Activated T-cell treated with anti-CD3 and anti-CD28 coated beads, Interleukin-2, amount 50 U/mL, for 72 hours (primary cell): Measurements from ENCODE around the gene GPR26. TPM values are rescaled to one million over a fixed set of nuclear protein-coding genes. Genes with fewer than 3 reads are reported as not detected.
"Not testable (repeated sequence)": the region's sequence is repeated elsewhere in the genome, so short reads cannot be mapped to it uniquely, and the experiment has no call there.

ENCODE experiments used
- ATAC-seq, 2 donors: fragments of 150-1000 bp; cut with Tn5 transposase; replicated peaks in 1 of 2; 2 replicates each; pipeline ENCODE4 v1.10.0; 2021; ENCODE audit warnings: moderate library complexity in 2 of 2, mild to moderate bottlenecking in 1 of 2
- DNase-seq, 2 donors: peaks; one replicate each; pipeline ENCODE4 v3.0.0; 2021 to 2022; ENCODE audit warnings: mixed read lengths in 1 of 2
- H3K27ac Mint-ChIP-seq: one replicate; pipeline ENCODE4 v1.8.0; 2022; ENCODE audit warnings: mild to moderate bottlenecking, moderate library complexity, mixed read lengths
- H3K27me3 Mint-ChIP-seq: one replicate; pipeline ENCODE4 v1.8.0; 2022; ENCODE audit warnings: low read depth, mixed read lengths
- H3K36me3 Mint-ChIP-seq, 2 donors: one replicate each; pipeline ENCODE4 v1.8.0; 2022; ENCODE audit warnings: mixed read lengths in 2 of 2, mild to moderate bottlenecking in 1 of 2; ENCODE audit not compliant: insufficient read depth in 2 of 2
- H3K4me1 Mint-ChIP-seq: one replicate; pipeline ENCODE4 v1.8.0; 2022; ENCODE audit warnings: low read depth, mixed read lengths
- H3K4me3 Mint-ChIP-seq, 2 donors: one replicate each; pipeline ENCODE4 v1.8.0; 2022; ENCODE audit warnings: mild to moderate bottlenecking in 2 of 2, mixed read lengths in 2 of 2, moderate library complexity in 2 of 2
- H3K9me3 Mint-ChIP-seq, 2 donors: one replicate each; pipeline ENCODE4 v1.8.0; 2022; ENCODE audit warnings: mixed read lengths in 2 of 2
- total RNA-seq, 2 donors: library from RNA; stranded (reverse); gene quantifications; one replicate each; pipeline ENCODE4 v1.2.3, GENCODE V29; 2022

GPR26 gene
- total RNA-seq, 2 donors from 2014 or later = not detected

- no peaks in the 10 kb centered on the region for H3K4me1 Mint-ChIP-seq
- no peaks in the 10 kb centered on the region for H3K36me3 Mint-ChIP-seq
- no peak overlapping the region for H3K4me3 Mint-ChIP-seq
- no peak for DNase-seq
- no peaks in the 10 kb centered on the region for H3K9me3 Mint-ChIP-seq
- no peak for ATAC-seq
- no peak overlapping the region for H3K27ac Mint-ChIP-seq
- H3K27me3 Mint-ChIP-seq = no peaks in the 10 kb centered on the region
These were observed 63.4 kb downstream of the GPR26 start for GRCh38 chr10:123729523-123729922.

- H3K4me3 Mint-ChIP-seq, H3K36me3 Mint-ChIP-seq, DNase-seq, H3K9me3 Mint-ChIP-seq, H3K27ac Mint-ChIP-seq, H3K27me3 Mint-ChIP-seq, ATAC-seq, H3K4me1 Mint-ChIP-seq: not testable (repeated sequence)
These were observed 70.8 kb downstream of the GPR26 start for GRCh38 chr10:123736917-123737316.

- H3K4me1 Mint-ChIP-seq = no peaks in the 10 kb centered on the region
- H3K27ac Mint-ChIP-seq = no peak overlapping the region
These were observed 75.0 kb downstream of the GPR26 start for GRCh38 chr10:123741146-123741545.

GRCh38 chr10:123741711-123742110, 75.6 kb downstream of the GPR26 start:
- no peaks in the 10 kb centered on the region for H3K4me1 Mint-ChIP-seq
- peaks cover 0 to 2% of the 10 kb centered on the region in 2 donors for H3K9me3 Mint-ChIP-seq
- no peak overlapping the region for H3K27ac Mint-ChIP-seq
- peaks cover 13% of the 10 kb centered on the region for H3K27me3 Mint-ChIP-seq
- ATAC-seq = no peak
- H3K36me3 Mint-ChIP-seq = no peaks in the 10 kb centered on the region
- no peak for DNase-seq
- H3K4me3 Mint-ChIP-seq = no peak overlapping the region

More at GRCh38 chr10:123741146-123741545, 75.0 kb downstream of the GPR26 start:
- ATAC-seq (no peak), DNase-seq (no peak)
- Mint-ChIP-seq H3K4me3 (no peak overlapping the region), H3K27me3 (peaks cover 13% of the 10 kb centered on the region), H3K36me3 (no peaks in the 10 kb centered on the region), H3K9me3 (peaks cover 0 to 2% of the 10 kb centered on the region in 2 donors)

- no peak overlapping the region for H3K27ac Mint-ChIP-seq
- DNase-seq = no peak
- H3K4me1 Mint-ChIP-seq = no peaks in the 10 kb centered on the region
- H3K36me3 Mint-ChIP-seq = no peaks in the 10 kb centered on the region
- no peak overlapping the region for H3K4me3 Mint-ChIP-seq
- H3K27me3 Mint-ChIP-seq = peaks cover 13% of the 10 kb centered on the region
- ATAC-seq = no peak
- peaks cover 0 to 2% of the 10 kb centered on the region in 2 donors for H3K9me3 Mint-ChIP-seq
These were observed 76.7 kb downstream of the GPR26 start for GRCh38 chr10:123742751-123743440.

GRCh38 chr10:123743441-123744223, 77.5 kb downstream of the GPR26 start:
- H3K4me1 Mint-ChIP-seq = no peaks in the 10 kb centered on the region
- no peak overlapping the region for H3K4me3 Mint-ChIP-seq
- H3K27ac Mint-ChIP-seq = no peak overlapping the region
- DNase-seq (no peak), ATAC-seq (no peak)
- H3K9me3 Mint-ChIP-seq = no peaks in the 10 kb centered on the region
- H3K36me3 Mint-ChIP-seq = no peaks in the 10 kb centered on the region
- H3K27me3 Mint-ChIP-seq = peaks cover 13% of the 10 kb centered on the region

GRCh38 chr10:123744224-123744536, 78.0 kb downstream of the GPR26 start:
- no peak for DNase-seq
- H3K9me3 Mint-ChIP-seq = no peaks in the 10 kb centered on the region
- no peak overlapping the region for H3K27ac Mint-ChIP-seq
- no peaks in the 10 kb centered on the region for H3K36me3 Mint-ChIP-seq
- no peak for ATAC-seq
- H3K4me3 Mint-ChIP-seq = no peak overlapping the region
- H3K27me3 Mint-ChIP-seq = peaks cover 13% of the 10 kb centered on the region
- no peaks in the 10 kb centered on the region for H3K4me1 Mint-ChIP-seq

Other genes with a start within 250 kb of the GPR26 start
- gene CPXM2, start 225.5 kb downstream of the GPR26 start, total RNA-seq = not detected